IPS DF 6.9 (cell line): ENCODE measurements around the gene RFC1.

Source experiments
- DNase-seq: peaks from one replicate; pipeline ENCODE4 v3.0.0-alpha.2; 2013; ENCODE audit warnings: low read depth, low spot score
- H3K27ac ChIP-seq: one replicate; pipeline ENCODE4 v1.5.1; 2013; ENCODE audit warnings: low read length, control low read depth
- H3K27me3 ChIP-seq: 2 replicates; pipeline ENCODE4 v1.6.1; 2013; ENCODE audit warnings: mild to moderate bottlenecking, low read length; ENCODE audit not compliant: control insufficient read depth, insufficient read depth
- H3K36me3 ChIP-seq: 2 replicates; pipeline ENCODE4 v1.6.1; 2013; ENCODE audit warnings: low read length; ENCODE audit not compliant: control insufficient read depth, insufficient read depth
- H3K4me1 ChIP-seq: 2 replicates; pipeline ENCODE4 v1.6.1; 2013; ENCODE audit warnings: low read length; ENCODE audit not compliant: control insufficient read depth, insufficient read depth
- H3K4me3 ChIP-seq: 2 replicates; pipeline ENCODE4 v1.5.1; 2013; ENCODE audit warnings: mild to moderate bottlenecking, low read length
- H3K9me3 ChIP-seq: 2 replicates; pipeline ENCODE4 v1.6.1; 2013; ENCODE audit warnings: low read length, inconsistent platforms; ENCODE audit not compliant: control insufficient read depth, insufficient read depth
- WGBS: extraction: QIAGEN DNeasy Blood & Tissue Kit; methylation state at CpG from one replicate; pipeline ENCODE4 v1.1.7; 2013; ENCODE audit warnings: mixed read lengths, missing lambda C conversion rate; ENCODE audit not compliant: insufficient read length, insufficient coverage; 5-methylcytosine and 5-hydroxymethylcytosine counted together

RFC1 gene

GRCh38 chr4:39243462-39243861, 122.7 kb downstream of the RFC1 start:
- H3K36me3 ChIP-seq = no peaks in the 10 kb centered on the region; the same call in 1 of the 2 replicates
- no peaks in the 10 kb centered on the region for H3K4me1 ChIP-seq
- DNase-seq = no peak
- H3K27me3 ChIP-seq = no peaks in the 10 kb centered on the region
- no peak overlapping the region for H3K4me3 ChIP-seq
- H3K9me3 ChIP-seq = no peaks in the 10 kb centered on the region; the same call in 1 of the 2 replicates
- no CpG with 5 or more reads among the region's 3 CpGs for WGBS
- H3K27ac ChIP-seq = no peak overlapping the region
